Ovary (tissue), 3 donors: ENCODE results near the gene PTPRO.

Source experiments
- CTCF ChIP-seq, 3 donors: fragments of 450-650 bp in 2 of 3; fragments of 200-600 bp in 1 of 3; IDR thresholded peaks; one replicate each; pipeline versions ENCODE4 v1.5.1 to v1.8.0; 2016 to 2022; ENCODE audit warnings: antibody characterized with exemption in 3 of 3, mild to moderate bottlenecking in 1 of 3
- EP300 ChIP-seq: sonication (generic); formaldehyde crosslinking; IDR thresholded peaks from one replicate; pipeline ENCODE4 v1.6.1; 2017; ENCODE audit warnings: antibody characterized with exemption
- POLR2A ChIP-seq: fragments of 450-650 bp; IDR thresholded peaks from one replicate; pipeline ENCODE4 v1.6.1; 2017; ENCODE audit warnings: antibody characterized with exemption, mild to moderate bottlenecking, moderate library complexity
- donor health status: DM: no; HTN: no; CAD: no.

GRCh38 chr12:15443050-15443449 lies 120.7 kb downstream of the PTPRO start:
- TF ChIP-seq EP300 = no peak
- no peak for TF ChIP-seq CTCF (IDR thresholded peaks at IDR 0.05)
- no peak for TF ChIP-seq POLR2A
